WTC11 (cell line): ENCODE results near the gene VGLL1.

Experiments
- E2F1 ChIP-seq: sonication (generic); formaldehyde crosslinking; IDR thresholded peaks from 2 replicates; pipeline ENCODE4 v1.8.0; 2022; ENCODE audit warnings: mild to moderate bottlenecking, missing genetic modification reagents
- ETV6 ChIP-seq: sonication (generic); formaldehyde crosslinking; IDR thresholded peaks from 2 replicates; pipeline ENCODE4 v1.8.1; 2022; ENCODE audit warnings: mild to moderate bottlenecking, missing genetic modification reagents
- NFE2L1 ChIP-seq: sonication (generic); formaldehyde crosslinking; IDR thresholded peaks from 2 replicates; pipeline ENCODE4 v1.8.1; 2023; ENCODE audit warnings: missing genetic modification reagents
- PRRX2 ChIP-seq: fragments of 250-450 bp; sonication (Bioruptor Pico); IDR thresholded peaks from 2 replicates; pipeline ENCODE4 v1.8.0; 2021; ENCODE audit warnings: mild to moderate bottlenecking
- TCF7 ChIP-seq: sonication (generic); formaldehyde crosslinking; IDR thresholded peaks from 2 replicates; pipeline ENCODE4 v1.8.0; 2022; ENCODE audit warnings: mild to moderate bottlenecking, low read depth, missing genetic modification reagents, moderate library complexity
- TF ChIP-seq, protein P1 (sequence below): fragments of 200-600 bp; IDR thresholded peaks from 2 replicates; pipeline ENCODE4 v1.8.0; 2022; ENCODE audit warnings: antibody characterized with exemption
- TF ChIP-seq, protein P2 (sequence below): sonication (generic); formaldehyde crosslinking; IDR thresholded peaks from 2 replicates; pipeline ENCODE4 v1.8.1; 2023; ENCODE audit warnings: mild to moderate bottlenecking, missing genetic modification reagents, moderate library complexity
- TF ChIP-seq, protein P3 (sequence below): sonication (generic); formaldehyde crosslinking; IDR thresholded peaks from 2 replicates; pipeline ENCODE4 v1.8.1; 2022; ENCODE audit warnings: missing genetic modification reagents, borderline replicate concordance
- TF ChIP-seq, protein P4 (sequence below): fragments of 250-450 bp; sonication (Bioruptor Pico); IDR thresholded peaks from 2 replicates; pipeline ENCODE4 v1.9.0; 2021; ENCODE audit warnings: mild to moderate bottlenecking, borderline replicate concordance

GRCh38 chrX:136538811-136539210 lies 6.8 kb downstream of the VGLL1 start:
- no peak for TF ChIP-seq NFE2L1 (CRISPR knock-in tag)
- TF ChIP-seq, protein P1, sequence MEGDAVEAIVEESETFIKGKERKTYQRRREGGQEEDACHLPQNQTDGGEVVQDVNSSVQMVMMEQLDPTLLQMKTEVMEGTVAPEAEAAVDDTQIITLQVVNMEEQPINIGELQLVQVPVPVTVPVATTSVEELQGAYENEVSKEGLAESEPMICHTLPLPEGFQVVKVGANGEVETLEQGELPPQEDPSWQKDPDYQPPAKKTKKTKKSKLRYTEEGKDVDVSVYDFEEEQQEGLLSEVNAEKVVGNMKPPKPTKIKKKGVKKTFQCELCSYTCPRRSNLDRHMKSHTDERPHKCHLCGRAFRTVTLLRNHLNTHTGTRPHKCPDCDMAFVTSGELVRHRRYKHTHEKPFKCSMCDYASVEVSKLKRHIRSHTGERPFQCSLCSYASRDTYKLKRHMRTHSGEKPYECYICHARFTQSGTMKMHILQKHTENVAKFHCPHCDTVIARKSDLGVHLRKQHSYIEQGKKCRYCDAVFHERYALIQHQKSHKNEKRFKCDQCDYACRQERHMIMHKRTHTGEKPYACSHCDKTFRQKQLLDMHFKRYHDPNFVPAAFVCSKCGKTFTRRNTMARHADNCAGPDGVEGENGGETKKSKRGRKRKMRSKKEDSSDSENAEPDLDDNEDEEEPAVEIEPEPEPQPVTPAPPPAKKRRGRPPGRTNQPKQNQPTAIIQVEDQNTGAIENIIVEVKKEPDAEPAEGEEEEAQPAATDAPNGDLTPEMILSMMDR = no peak
- no peak for TF ChIP-seq PRRX2
- no peak for TF ChIP-seq E2F1 (CRISPR knock-in tag)
- TF ChIP-seq, protein P2, sequence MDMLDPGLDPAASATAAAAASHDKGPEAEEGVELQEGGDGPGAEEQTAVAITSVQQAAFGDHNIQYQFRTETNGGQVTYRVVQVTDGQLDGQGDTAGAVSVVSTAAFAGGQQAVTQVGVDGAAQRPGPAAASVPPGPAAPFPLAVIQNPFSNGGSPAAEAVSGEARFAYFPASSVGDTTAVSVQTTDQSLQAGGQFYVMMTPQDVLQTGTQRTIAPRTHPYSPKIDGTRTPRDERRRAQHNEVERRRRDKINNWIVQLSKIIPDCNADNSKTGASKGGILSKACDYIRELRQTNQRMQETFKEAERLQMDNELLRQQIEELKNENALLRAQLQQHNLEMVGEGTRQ (CRISPR knock-in tag) = no peak
- no peak for TF ChIP-seq ETV6
- TF ChIP-seq, protein P3, sequence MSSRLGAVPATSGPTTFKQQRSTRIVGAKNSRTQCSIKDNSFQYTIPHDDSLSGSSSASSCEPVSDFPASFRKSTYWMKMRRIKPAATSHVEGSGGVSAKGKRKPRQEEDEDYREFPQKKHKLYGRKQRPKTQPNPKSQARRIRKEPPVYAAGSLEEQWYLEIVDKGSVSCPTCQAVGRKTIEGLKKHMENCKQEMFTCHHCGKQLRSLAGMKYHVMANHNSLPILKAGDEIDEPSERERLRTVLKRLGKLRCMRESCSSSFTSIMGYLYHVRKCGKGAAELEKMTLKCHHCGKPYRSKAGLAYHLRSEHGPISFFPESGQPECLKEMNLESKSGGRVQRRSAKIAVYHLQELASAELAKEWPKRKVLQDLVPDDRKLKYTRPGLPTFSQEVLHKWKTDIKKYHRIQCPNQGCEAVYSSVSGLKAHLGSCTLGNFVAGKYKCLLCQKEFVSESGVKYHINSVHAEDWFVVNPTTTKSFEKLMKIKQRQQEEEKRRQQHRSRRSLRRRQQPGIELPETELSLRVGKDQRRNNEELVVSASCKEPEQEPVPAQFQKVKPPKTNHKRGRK = no peak
- TF ChIP-seq TCF7 (CRISPR knock-in tag) = no peak
- TF ChIP-seq, protein P4, sequence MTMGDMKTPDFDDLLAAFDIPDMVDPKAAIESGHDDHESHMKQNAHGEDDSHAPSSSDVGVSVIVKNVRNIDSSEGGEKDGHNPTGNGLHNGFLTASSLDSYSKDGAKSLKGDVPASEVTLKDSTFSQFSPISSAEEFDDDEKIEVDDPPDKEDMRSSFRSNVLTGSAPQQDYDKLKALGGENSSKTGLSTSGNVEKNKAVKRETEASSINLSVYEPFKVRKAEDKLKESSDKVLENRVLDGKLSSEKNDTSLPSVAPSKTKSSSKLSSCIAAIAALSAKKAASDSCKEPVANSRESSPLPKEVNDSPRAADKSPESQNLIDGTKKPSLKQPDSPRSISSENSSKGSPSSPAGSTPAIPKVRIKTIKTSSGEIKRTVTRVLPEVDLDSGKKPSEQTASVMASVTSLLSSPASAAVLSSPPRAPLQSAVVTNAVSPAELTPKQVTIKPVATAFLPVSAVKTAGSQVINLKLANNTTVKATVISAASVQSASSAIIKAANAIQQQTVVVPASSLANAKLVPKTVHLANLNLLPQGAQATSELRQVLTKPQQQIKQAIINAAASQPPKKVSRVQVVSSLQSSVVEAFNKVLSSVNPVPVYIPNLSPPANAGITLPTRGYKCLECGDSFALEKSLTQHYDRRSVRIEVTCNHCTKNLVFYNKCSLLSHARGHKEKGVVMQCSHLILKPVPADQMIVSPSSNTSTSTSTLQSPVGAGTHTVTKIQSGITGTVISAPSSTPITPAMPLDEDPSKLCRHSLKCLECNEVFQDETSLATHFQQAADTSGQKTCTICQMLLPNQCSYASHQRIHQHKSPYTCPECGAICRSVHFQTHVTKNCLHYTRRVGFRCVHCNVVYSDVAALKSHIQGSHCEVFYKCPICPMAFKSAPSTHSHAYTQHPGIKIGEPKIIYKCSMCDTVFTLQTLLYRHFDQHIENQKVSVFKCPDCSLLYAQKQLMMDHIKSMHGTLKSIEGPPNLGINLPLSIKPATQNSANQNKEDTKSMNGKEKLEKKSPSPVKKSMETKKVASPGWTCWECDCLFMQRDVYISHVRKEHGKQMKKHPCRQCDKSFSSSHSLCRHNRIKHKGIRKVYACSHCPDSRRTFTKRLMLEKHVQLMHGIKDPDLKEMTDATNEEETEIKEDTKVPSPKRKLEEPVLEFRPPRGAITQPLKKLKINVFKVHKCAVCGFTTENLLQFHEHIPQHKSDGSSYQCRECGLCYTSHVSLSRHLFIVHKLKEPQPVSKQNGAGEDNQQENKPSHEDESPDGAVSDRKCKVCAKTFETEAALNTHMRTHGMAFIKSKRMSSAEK (CRISPR knock-in tag) = no peak
